GM12801 (cell line): ENCODE results near the gene SORBS2.

ENCODE experiments used
- CTCF ChIP-seq: IDR thresholded peaks from one replicate; pipeline ENCODE4 v1.5.1; 2011; ENCODE audit warnings: control low read depth; ENCODE audit not compliant: insufficient read length; ENCODE audit errors: extremely low read depth

The SORBS2 gene

GRCh38 chr4:185734930-185735329, 77.1 kb downstream of the SORBS2 start:
- TF ChIP-seq CTCF = no peak

GRCh38 chr4:185734214-185734613, 77.8 kb downstream of the SORBS2 start:
- TF ChIP-seq CTCF = no peak

- TF ChIP-seq CTCF = no peak
These were observed 81.0 kb downstream of the SORBS2 start for GRCh38 chr4:185730849-185731608.

GRCh38 chr4:185730387-185730786, 81.6 kb downstream of the SORBS2 start:
- TF ChIP-seq CTCF = no peak

- TF ChIP-seq CTCF = no peak
These were observed 82.6 kb downstream of the SORBS2 start for GRCh38 chr4:185729391-185729804.

GRCh38 chr4:185728893-185729292, 83.1 kb downstream of the SORBS2 start:
- no peak for TF ChIP-seq CTCF

GRCh38 chr4:185726931-185727330, 85.1 kb downstream of the SORBS2 start:
- no peak for TF ChIP-seq CTCF
